GM23338 (cell line): ENCODE data around the gene TWF2.

Experiments
- EZH2 ChIP-seq: fragments of 200-600 bp; sonication (generic); IDR thresholded peaks from one replicate; pipeline ENCODE4 v1.8.0; 2017; ENCODE audit warnings: antibody characterized with exemption, mild to moderate bottlenecking, low read depth; ENCODE audit not compliant: unreplicated experiment
- POLR2AphosphoS5 ChIP-seq: IDR thresholded peaks from 2 replicates; pipeline ENCODE4 v1.6.1; 2016; ENCODE audit warnings: antibody characterized with exemption, low read depth
- ZNF331 ChIP-seq: fragments of 250-450 bp; sonication (Bioruptor Pico); IDR thresholded peaks from 2 replicates; pipeline ENCODE4 v1.5.0; 2020; ENCODE audit warnings: low read depth, mild to moderate bottlenecking, moderate library complexity
- TF ChIP-seq, protein P1 (sequence below): IDR thresholded peaks from one replicate; pipeline ENCODE4 v1.6.1; 2018; ENCODE audit warnings: antibody characterized with exemption; ENCODE audit not compliant: unreplicated experiment

- no peak for TF ChIP-seq EZH2
- no peak for TF ChIP-seq POLR2AphosphoS5
- TF ChIP-seq, protein P1, sequence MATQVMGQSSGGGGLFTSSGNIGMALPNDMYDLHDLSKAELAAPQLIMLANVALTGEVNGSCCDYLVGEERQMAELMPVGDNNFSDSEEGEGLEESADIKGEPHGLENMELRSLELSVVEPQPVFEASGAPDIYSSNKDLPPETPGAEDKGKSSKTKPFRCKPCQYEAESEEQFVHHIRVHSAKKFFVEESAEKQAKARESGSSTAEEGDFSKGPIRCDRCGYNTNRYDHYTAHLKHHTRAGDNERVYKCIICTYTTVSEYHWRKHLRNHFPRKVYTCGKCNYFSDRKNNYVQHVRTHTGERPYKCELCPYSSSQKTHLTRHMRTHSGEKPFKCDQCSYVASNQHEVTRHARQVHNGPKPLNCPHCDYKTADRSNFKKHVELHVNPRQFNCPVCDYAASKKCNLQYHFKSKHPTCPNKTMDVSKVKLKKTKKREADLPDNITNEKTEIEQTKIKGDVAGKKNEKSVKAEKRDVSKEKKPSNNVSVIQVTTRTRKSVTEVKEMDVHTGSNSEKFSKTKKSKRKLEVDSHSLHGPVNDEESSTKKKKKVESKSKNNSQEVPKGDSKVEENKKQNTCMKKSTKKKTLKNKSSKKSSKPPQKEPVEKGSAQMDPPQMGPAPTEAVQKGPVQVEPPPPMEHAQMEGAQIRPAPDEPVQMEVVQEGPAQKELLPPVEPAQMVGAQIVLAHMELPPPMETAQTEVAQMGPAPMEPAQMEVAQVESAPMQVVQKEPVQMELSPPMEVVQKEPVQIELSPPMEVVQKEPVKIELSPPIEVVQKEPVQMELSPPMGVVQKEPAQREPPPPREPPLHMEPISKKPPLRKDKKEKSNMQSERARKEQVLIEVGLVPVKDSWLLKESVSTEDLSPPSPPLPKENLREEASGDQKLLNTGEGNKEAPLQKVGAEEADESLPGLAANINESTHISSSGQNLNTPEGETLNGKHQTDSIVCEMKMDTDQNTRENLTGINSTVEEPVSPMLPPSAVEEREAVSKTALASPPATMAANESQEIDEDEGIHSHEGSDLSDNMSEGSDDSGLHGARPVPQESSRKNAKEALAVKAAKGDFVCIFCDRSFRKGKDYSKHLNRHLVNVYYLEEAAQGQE = no peak
- TF ChIP-seq ZNF331 (CRISPR knock-in tag) = no peak
Observed at GRCh38 chr3:52228751-52229291, 10.1 kb downstream of the TWF2 start.
